ENCODE results near the gene RDH5. TPM values are rescaled to one million over a fixed set of nuclear protein-coding genes. Genes with fewer than 3 reads are reported as not detected.

Gene RDH5
- total RNA-seq, 1 donor, result 32.2 TPM

DNA sequence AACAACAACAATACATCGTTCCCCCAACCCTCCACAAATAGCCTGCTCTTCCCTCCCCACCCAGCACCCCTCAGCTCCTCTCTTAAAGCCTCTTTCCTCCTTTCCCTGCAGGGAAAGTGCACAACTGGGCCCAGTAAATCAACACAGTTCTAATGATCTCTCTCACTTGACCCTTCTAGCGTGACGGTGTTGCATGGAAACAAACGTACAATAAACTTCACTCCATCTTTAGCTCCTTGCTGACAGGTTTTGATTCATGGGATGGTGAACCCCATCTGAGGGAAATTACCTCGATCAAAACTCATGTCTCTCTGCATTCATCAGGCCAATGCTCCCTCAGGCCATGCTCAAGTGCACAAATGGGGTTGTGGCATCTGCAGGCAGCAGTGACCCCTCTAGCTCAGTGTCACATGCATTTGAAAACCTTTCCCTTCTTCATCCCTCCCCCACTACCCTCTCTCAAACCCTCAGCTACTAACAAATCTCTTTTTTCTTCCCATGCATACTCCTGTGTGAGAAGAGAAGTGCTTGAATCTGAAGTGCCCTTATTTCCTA lies 45.6 kb downstream of the RDH5 start:
- Histone ChIP-seq H3K9me3 (ENCODE audit: low read depth, low read length) (no peaks in the 10 kb centered on the region), H3K79me2 (ENCODE audit: insufficient read depth, low read length) (peaks cover 19% of the 10 kb centered on the region), H3K4me3 (ENCODE audit: insufficient read depth, low read length) (no peak overlapping the region), H3K4me2 (ENCODE audit: insufficient read depth, low read length) (no peak overlapping the region), H4K20me1 (ENCODE audit: insufficient read depth, low read length) (peaks cover 2% of the 10 kb centered on the region), H3K27ac (ENCODE audit: low read depth, low read length) (no peak overlapping the region), H3K36me3 (ENCODE audit: insufficient read depth, low read length) (peaks cover 38% of the 10 kb centered on the region), H2AFZ (ENCODE audit: low read length) (no peak overlapping the region), H3K4me1 (ENCODE audit: insufficient read depth, low read length) (no peaks in the 10 kb centered on the region), H3K27me3 (ENCODE audit: insufficient read depth, low read length) (no peaks in the 10 kb centered on the region)
- DNase-seq (ENCODE audit: insufficient read length, low spot score, missing footprints), result no peak
- TF ChIP-seq, protein P1, sequence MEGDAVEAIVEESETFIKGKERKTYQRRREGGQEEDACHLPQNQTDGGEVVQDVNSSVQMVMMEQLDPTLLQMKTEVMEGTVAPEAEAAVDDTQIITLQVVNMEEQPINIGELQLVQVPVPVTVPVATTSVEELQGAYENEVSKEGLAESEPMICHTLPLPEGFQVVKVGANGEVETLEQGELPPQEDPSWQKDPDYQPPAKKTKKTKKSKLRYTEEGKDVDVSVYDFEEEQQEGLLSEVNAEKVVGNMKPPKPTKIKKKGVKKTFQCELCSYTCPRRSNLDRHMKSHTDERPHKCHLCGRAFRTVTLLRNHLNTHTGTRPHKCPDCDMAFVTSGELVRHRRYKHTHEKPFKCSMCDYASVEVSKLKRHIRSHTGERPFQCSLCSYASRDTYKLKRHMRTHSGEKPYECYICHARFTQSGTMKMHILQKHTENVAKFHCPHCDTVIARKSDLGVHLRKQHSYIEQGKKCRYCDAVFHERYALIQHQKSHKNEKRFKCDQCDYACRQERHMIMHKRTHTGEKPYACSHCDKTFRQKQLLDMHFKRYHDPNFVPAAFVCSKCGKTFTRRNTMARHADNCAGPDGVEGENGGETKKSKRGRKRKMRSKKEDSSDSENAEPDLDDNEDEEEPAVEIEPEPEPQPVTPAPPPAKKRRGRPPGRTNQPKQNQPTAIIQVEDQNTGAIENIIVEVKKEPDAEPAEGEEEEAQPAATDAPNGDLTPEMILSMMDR (IDR thresholded peaks at IDR 0.05; ENCODE audit: extremely low read depth, low read depth, low read length), result no peak

DNA sequence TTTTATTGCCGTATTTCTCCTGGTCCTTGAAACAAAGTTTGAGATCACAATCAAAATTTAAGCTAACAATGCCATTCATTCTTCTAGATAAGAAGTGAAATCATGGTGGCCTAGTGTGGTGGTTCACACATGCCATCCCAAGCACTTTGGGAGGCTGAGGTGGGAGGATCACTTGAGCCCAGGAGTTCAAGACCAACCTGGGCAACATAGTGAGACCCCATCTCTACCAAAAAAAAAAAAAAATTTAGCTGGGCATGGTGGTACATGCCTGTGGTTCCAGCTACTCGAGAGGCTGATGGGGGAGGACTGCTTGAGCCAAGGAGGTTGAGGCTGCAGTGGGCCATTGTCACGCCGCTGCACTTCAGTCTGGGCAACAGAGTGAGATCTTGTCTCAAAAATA lies 47.0 kb downstream of the RDH5 start:
- Histone ChIP-seq H3K27ac (ENCODE audit: low read depth, low read length) (no peak overlapping the region), H2AFZ (ENCODE audit: low read length) (no peak overlapping the region), H3K4me1 (ENCODE audit: insufficient read depth, low read length) (no peaks in the 10 kb centered on the region), H3K4me3 (ENCODE audit: insufficient read depth, low read length) (no peak overlapping the region), H3K36me3 (ENCODE audit: insufficient read depth, low read length) (peaks cover 42% of the 10 kb centered on the region), H4K20me1 (ENCODE audit: insufficient read depth, low read length) (peaks cover 5% of the 10 kb centered on the region), H3K27me3 (ENCODE audit: insufficient read depth, low read length) (no peaks in the 10 kb centered on the region), H3K79me2 (ENCODE audit: insufficient read depth, low read length) (peaks cover 28% of the 10 kb centered on the region), H3K4me2 (ENCODE audit: insufficient read depth, low read length) (no peak overlapping the region), H3K9me3 (ENCODE audit: low read depth, low read length) (no peaks in the 10 kb centered on the region)
- no peak for DNase-seq (ENCODE audit: insufficient read length, low spot score, missing footprints)
- TF ChIP-seq, protein P1 (IDR thresholded peaks at IDR 0.05; ENCODE audit: extremely low read depth, low read depth, low read length), result no peak

DNA sequence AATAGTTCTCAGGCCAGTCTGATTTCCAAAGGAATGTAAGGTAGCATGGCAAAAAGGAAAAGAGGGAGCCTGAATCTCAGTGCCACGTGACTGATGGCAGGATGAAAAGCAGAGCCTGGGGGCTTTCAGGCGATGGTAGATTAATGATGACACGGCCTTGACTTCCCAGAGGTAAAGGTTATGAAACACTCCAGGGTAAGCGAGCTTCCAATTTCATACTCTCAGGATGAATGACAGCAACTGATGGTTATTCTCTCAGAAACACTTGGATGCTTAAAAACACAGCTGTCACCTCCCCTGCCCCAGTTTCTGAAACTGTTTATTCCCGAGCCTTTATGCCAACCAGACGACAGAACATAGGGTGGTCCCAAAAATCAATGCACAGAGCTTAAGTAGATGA lies 51.5 kb downstream of the RDH5 start:
- no peak overlapping the region for H3K4me3 ChIP-seq (ENCODE audit: insufficient read depth, low read length)
- no peaks in the 10 kb centered on the region for H3K9me3 ChIP-seq (ENCODE audit: low read depth, low read length)
- H3K27me3 ChIP-seq (ENCODE audit: insufficient read depth, low read length), result no peaks in the 10 kb centered on the region
- no peaks in the 10 kb centered on the region for H3K4me1 ChIP-seq (ENCODE audit: insufficient read depth, low read length)
- TF ChIP-seq, protein P1 (IDR thresholded peaks at IDR 0.05; ENCODE audit: extremely low read depth, low read depth, low read length), result no peak
- H3K4me2 ChIP-seq (ENCODE audit: insufficient read depth, low read length), result no peak overlapping the region
- no peak for DNase-seq (ENCODE audit: insufficient read length, low spot score, missing footprints)
- H2AFZ ChIP-seq (ENCODE audit: low read length), result no peak overlapping the region
- peaks cover 3% of the 10 kb centered on the region for H4K20me1 ChIP-seq (ENCODE audit: insufficient read depth, low read length)
- peaks cover 30% of the 10 kb centered on the region for H3K79me2 ChIP-seq (ENCODE audit: insufficient read depth, low read length)
- peaks cover 36% of the 10 kb centered on the region for H3K36me3 ChIP-seq (ENCODE audit: insufficient read depth, low read length)
- H3K27ac ChIP-seq (ENCODE audit: low read depth, low read length), result no peak overlapping the region

Small RNA genes lying within 50 kb of the gene (small RNA-seq; reads per million reads assigned to genes)
- not detected for gene AC009779.1
- not detected for gene RF00017

Other genes with a start within 250 kb of the RDH5 start
- gene OR6C68, start 228.0 kb upstream of the RDH5 start, total RNA-seq, result not detected in 2 replicates
- not detected in 2 replicates for gene OR6C4, start 170.8 kb upstream of the RDH5 start, total RNA-seq
- not detected in 2 replicates for gene OR2AP1, start 147.9 kb upstream of the RDH5 start, total RNA-seq
- not detected in 2 replicates for gene OR10P1, start 83.5 kb upstream of the RDH5 start, total RNA-seq
- 22.4 and 24.8 TPM in 2 replicates for gene ITGA7, start 12.5 kb upstream of the RDH5 start, total RNA-seq
- gene BLOC1S1, start 4.3 kb upstream of the RDH5 start, total RNA-seq, result 46.0 and 59.4 TPM in 2 replicates
- gene CD63, start 8.6 kb downstream of the RDH5 start, total RNA-seq, result 3,072 and 3,128 TPM in 2 replicates
- gene GDF11, start 22.7 kb downstream of the RDH5 start, total RNA-seq, result 4.1 and 4.3 TPM in 2 replicates
- gene SARNP, start 97.3 kb downstream of the RDH5 start, total RNA-seq, result 53.6 and 56.6 TPM in 2 replicates
- 9.4 and 10.1 TPM in 2 replicates for gene ORMDL2, start 97.6 kb downstream of the RDH5 start, total RNA-seq
- gene DNAJC14, start 109.2 kb downstream of the RDH5 start, total RNA-seq, result 40.1 and 41.6 TPM in 2 replicates
- gene MMP19, start 122.5 kb downstream of the RDH5 start, total RNA-seq, result 13.0 and 14.7 TPM in 2 replicates
- 25.0 and 31.5 TPM in 2 replicates for gene PYM1, start 207.5 kb downstream of the RDH5 start, total RNA-seq
- gene DGKA, start 210.8 kb downstream of the RDH5 start, total RNA-seq, result 32.6 and 36.5 TPM in 2 replicates
- 0.59 and 0.72 TPM in 2 replicates for gene PMEL, start 245.6 kb downstream of the RDH5 start, total RNA-seq
- 13.0 and 13.4 TPM in 2 replicates for gene CDK2, start 246.4 kb downstream of the RDH5 start, total RNA-seq